ENCODE results near the gene TBC1D16.

The TBC1D16 gene

DNA sequence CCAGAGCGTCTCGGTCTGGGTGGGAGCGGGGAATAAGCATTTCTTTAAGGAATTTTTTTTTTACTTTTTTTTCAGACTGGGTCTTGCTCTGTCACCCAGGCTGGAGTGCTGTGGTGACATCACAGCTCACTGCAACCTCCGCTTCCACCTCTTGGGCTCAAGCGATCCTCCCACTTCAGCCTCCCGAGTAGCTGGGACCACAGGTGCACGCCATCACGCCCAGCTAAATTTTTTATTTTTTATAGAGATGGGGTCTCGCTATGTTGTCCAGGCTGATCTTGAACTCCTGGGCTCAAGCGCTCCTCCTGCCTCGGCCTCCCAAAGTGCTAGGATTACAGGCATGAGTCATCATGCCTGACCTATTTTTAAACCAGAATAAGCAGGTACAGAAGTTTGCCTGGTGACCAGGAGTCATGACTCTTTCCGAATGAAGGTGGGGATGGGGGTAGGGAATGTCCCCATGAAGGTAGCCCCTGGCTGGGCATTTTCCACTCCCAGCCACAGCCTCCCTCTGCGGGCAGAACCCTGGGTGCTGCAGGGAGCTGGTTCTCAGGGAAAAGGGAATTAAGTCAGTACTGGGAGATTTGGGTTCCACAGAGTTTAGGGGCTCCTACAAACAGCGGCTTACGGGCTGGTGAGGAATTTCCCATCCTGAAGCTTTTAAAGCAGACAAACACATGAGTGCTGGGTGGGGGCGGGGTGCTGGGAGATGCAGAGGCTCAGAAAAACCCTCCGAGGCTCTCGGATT is 48.3 kb downstream of the TBC1D16 start:
- no peak for DNase-seq

DNA sequence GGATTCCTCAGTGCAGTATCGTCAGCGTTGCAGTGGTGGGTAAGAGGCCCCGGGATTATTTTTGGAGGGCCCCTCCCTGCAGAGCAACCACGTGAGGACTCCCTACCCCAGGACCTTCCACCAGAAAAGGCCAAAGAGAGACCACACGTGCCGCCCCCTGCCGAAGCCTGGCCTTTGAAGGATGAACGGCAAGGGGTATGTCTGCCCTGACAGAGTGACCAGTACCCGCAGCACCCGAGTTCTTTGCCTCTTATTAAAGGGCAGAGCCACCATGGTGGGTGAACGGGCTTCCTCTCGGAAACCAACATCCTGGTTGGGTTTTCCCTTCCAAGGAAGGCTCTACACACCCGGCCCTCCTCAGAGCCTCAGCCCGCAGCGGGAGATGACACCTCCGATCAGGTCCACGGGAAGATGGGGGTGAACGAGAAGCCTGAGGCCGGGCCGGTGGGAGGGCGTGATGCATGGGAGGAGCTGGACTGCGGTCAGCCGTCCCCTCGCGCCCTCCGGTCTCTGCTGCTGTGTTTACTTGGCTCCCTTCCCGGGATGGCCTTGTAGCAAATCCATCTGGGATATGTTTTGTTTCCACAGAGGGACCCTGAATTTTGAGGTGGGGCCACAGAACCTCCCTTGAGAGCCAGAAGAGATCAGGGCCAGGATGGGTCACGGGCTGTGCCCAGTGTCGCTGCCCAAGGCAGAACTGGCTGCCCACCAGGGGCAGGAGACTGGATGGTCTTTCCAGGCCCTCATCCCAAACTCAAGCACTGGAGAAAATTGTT is 49.1 kb downstream of the TBC1D16 start:
- DNase-seq, result no peak

DNA sequence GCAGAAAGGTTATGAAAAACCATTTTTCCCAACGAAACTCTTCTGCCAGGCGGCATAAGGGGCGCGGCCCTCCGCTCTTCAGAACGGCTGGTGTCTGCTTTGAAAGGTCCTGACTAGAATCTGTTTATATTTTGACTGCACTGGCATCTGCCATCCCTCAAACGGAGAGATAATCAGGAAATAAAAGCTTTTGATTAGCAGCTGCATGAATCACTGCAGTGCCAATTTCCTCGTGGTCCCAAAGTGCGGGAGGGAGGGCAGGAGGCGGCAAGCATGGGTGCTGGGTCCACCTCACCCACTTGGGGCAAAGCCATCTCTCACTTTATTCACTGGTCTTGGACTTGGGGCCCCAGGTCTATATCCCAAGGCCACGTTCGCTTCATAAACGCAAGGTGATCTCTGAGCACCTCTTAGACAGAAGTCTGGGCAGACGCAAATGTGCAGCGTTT is 49.7 kb downstream of the TBC1D16 start:
- no peak for DNase-seq

DNA sequence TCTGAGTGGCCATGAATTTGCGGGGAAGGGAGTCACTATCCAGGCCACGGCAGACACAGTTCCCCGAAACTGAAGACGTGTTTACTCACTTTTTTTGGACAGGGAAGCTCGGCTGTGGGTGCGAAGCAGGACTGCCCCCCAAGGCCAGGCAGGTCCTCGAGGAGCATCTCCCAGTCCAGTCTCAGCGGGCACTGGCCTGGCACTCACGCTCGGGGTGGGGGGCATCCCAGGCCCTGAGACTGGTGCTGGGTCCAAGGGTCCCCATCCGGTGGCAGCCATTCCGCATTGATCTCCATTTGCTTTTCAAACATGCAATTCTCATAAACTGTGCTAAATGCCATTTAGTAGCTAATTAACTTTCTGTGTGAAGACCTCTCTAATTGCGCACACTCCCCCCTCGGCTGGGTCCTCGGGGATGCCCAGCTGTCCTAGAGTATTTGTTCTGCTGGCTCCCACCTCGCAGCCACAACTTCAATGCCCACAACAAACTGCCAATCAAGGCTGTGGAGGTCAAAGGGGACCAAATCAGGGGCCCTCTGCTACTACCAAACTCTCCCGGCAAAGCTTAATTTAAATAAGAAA is 50.2 kb downstream of the TBC1D16 start:
- DNase-seq, result no peak

DNA sequence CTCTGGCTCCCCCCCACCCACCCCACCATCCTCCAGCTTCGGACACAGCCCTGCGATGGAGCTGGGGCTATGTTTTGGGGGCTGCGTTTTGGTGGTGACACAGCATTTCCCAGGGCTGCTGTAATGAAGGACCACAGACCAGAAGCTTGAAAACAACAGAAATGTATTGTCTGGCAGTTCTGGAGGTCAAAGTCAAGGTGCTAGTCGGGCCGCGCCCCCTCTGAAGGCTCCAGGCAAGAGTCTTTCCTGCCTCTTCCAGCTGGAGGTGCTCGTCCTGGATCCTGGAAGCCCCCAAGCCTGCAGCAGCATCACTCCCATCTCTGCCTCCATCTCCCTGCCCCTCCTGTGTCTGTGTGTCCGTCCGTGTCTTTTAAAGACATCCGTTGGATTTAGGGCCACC is 50.8 kb downstream of the TBC1D16 start:
- no peak for DNase-seq

DNA sequence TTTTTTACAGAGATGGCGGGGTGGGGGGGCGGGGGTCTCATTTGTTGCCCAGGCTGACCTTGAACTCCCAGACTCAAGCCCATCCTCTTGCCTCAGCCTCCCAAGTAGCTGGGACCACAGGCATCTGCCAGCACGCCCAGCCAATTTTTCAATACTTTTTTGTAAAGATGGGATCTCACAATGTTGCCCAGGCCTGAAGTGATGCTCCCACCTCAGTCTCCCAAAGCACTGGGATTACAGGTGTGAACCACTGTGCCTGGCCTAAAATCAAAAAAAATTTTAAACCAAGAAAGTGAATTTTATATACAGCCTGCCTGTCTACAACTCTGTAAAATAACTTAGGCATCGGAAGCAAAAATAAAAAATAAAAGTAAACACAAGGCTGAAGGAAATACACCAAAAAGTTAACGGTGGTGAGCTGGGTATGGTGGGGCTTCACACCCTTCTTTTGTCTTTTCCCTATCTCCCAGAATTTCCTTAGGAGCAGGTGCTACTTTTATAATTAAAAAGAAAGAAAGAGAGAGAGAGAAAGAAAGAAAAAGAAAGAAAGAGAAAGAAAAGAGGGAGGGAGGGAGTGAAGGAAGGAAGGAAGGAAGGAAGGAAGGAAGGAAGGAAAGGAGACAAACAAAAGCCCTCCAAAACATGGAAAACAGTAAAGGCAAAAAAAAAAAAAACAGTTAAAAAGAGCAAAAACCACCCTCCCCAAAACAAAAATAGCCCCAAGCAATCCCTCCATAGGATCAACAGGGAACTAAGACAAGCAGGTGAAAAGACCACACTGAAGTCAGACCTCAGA is 51.4 kb downstream of the TBC1D16 start:
- DNase-seq, result no peak

DNA sequence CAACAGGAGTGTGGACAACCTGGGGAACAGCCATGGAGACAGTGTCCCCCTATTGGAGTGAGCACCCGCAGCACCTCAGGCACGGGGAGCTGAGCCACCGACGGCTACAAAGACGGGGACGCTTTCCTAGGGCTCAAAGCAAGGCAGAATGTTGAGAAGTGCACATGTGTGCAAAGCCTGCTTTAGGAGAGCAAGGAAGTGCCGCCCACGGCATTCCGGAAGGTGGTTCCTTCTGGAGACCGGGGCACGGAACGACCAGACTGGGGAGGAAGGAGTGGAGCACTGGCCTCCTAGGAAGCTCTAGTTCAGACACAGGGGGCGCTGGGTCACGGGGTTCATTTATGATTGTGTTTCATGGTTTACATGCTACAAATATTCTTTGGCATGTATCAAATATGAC is 52.2 kb downstream of the TBC1D16 start:
- DNase-seq, result no peak

DNA sequence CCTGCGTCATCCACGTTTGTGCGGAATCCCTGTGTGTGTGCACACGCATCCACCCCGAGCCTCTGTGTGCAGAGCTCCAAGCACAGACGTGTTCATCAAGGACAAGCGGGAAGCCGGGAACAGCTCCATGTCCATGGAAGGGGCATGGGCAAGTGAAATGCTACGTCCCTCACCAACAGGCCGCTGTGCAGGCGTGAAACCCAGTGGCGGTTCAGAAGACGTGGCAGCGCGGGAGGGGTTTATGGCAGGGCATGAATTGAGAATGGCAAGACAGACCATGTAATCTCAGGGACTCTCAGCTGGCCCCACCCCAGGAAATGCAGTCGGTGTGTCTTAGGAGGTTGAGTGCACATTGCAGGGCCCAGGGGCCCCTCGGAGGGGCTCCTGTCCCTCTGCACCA is 52.7 kb downstream of the TBC1D16 start:
- no peak for DNase-seq

DNA sequence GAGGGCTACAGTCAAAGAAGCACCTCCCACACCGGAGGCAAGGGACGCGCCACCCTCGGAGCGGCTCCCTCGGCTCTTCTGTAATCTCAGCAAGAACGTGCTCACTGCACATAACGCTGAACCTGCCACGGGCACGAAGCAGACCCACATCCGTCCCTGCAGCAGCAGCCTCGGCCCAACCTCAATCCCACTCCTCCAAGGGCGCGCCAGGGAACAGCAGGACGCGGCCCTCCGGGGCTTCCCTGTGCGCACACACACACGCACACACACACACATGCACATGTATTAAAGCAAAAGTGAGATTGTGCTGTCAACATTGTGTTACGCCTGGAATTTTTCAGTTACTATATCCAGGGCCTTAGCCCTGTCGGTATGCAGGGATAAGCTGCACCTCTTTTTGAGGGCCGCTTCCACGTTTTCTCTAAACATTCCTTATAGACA is 54.0 kb downstream of the TBC1D16 start:
- DNase-seq, result no peak

DNA sequence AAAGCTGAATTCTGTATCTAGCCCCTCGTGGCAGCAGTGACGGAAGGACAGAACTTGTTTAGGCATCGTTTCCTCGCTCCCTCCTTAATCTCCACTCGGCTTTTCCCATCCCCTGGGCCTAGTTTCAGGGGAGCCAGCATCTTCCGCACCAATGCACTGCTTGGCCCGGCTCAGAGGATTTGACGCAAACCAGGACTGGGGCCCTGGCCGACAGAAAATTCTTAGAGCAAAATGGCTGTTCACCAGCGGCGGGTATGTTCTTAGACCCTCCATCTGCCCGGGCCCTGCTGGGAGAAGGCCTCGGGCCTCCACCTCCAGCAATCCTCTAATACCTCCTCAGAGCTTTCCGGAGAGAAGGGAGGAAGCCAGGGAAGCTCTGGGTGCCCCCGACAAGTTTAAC is 54.6 kb downstream of the TBC1D16 start:
- no peak for DNase-seq

DNA sequence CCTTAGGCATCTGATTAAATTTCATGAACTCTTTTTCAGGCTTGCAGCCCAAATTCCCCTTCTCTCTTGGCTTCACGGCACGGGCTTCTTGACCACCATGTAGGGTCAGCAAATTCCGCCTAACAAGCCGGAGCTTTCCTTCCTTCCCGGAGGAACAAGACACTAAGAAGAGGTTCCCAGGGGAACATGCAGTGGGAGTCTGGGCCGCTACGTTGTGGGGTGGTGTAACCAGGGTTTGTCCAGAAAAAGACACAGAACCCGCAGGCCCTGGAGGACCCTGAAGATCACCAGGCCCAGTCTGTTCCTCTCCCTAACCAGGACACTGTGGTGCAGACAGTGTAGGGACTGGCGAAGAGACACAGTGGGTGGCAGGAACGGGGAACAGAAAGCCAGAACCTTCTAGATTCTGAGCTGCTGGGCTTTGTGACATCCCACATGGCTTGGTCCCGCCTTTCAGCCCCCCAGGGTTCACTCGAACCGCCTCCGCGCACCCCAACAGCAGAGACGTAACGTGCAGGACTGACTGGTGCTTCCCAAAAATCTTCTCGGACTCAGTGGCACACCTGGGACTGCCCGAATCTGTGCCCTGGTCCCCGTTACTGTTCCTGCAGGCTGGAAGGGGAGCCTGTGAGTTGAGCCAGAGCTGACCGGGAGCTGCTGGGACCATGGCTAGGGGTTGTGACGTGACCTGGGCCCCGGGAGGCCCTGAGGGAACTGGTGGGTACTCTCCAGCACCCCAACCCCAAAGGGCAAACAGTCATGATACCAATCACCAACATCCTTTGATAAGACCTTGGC is 55.2 kb downstream of the TBC1D16 start:
- DNase-seq, result no peak

DNA sequence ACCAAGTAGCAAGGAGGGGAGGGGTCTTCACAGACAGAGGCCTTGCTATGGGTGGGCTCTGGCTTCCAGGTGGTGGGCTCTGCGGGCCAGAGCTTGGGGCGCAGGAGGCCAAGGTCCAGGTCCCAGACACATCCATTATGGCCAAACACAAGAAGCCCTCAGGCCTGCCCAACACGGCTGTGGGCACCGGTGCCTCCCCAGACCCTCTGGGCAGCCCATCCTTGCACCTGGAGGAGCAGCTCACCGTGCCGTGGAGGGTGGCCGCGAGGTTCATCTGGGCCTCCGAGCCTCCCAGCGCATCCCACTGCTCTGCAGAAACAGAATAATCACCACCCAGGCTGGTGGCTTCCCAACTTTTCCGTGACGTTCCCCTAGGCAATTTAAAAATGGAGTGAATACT is 55.9 kb downstream of the TBC1D16 start:
- DNase-seq, result no peak

DNA sequence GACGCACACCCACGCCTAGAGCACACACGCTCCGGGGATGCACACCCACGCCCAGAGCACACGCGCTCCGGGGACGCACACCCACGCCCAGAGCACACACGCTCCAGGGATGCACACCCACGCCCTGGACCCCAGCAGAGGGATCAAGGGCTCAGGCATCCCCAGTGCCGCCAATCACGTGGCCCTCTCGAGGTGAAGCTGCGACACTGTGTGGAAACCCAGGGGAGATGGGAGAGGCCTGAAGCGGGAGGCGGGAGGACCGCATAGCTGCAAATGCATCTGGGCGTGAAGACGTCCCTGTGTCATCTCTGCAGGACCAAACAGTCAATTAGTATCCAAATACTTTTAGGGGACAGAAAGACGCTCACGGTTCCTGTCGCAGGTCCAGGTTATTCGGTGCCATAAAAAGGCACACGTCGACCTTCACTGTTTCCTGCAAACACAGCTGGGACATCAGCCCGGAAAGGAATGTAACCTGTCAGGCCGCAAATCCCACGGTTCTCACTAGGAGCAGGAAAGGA is 56.4 kb downstream of the TBC1D16 start:
- DNase-seq, result no peak

DNA sequence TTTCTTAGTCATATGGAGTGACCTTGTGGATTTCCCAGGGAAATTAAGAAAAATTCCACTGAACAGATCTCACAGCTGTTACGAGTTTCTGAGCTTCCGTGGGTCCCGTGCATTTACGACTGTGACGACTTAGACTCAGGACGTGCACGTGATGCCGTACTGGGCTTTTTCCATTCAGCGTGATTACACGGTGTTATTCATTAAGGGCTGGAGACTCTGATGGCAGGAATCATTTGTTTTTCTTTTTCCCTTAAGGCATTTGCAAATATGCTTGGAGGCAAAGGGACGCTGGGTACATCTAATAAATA is 57.2 kb downstream of the TBC1D16 start:
- DNase-seq, result no peak

DNA sequence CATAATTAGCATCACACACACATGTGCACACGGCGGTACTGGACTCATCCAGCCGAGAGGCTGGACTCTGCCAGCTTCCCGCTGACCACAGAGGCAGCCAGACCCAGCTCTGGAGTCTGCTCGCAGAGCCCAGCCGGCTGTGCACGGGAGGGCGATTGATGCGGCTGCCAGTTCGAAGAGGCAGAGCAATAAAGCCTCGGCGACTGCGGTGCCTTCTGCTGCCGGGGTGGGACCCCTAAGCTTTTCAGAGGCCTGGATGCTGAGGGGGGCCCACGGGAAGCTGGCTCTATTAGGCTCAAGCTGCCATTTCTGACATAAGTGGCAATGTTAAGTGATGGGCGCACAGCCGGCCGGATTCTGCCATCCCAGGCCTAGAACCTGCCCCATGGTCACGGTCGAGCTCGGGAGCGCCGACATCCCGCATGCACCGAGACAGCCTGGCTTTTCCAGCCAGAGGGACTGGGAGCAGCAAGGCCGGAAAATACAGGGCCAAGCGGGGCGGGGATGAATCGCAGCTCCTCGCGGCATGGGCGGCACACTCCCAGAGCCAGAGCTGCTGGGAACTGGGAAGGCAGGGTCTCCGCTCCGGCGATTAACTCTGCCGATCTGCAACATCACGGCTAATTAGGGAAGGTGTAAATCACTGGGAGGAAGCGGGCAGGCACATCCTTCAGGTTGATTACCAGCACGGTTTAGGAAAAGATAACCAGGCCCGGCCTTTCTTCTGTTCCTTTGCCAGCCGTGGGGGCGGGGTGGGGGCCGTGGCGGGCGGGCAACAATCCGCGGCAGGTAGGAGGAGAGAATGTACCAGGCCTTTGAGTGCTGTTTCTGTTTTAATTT is 57.7 kb downstream of the TBC1D16 start:
- DNase-seq, result no peak

DNA sequence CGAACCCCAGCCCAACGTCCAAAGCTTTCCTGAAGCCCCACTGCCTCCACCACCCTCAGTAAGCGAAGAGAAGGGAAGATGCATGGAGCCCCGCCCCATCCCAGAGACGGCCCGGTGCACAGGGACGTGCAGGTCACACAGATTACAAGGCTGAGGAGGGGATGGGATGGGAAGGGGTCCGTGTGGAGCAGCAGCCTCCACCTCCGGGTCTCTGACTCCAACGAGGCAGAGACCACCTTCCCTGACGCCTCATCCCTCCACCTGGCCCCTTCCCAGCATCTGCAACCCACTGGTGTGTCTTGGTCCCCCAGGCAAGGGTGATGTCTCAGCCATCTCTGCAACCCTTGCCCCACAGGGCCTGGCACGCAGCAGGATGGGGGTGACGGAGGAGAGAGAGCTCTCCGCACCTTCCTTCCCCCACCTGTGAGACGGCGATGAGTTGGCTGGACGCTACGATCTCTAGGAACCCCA is 58.5 kb downstream of the TBC1D16 start:
- no peak for DNase-seq

DNA sequence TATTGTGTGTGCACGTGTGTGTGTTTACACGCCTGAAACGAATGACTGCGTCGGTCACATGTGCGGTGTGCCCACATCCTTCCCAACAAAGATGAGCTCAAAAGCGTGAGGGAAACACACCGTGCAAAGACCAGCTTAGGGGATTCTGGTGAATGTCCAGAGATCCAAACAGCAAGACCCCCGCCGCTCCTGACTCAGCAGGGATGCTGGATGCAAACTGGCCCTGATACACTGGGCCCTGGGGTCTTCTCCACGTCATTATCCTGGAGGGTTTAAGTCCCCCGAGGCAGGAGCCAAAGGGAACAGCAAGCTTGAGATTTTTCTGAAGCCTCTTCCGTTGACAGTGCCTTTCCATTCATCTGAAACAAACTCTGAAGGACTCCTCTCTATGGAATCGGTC is 59.2 kb downstream of the TBC1D16 start:
- no peak for DNase-seq

DNA sequence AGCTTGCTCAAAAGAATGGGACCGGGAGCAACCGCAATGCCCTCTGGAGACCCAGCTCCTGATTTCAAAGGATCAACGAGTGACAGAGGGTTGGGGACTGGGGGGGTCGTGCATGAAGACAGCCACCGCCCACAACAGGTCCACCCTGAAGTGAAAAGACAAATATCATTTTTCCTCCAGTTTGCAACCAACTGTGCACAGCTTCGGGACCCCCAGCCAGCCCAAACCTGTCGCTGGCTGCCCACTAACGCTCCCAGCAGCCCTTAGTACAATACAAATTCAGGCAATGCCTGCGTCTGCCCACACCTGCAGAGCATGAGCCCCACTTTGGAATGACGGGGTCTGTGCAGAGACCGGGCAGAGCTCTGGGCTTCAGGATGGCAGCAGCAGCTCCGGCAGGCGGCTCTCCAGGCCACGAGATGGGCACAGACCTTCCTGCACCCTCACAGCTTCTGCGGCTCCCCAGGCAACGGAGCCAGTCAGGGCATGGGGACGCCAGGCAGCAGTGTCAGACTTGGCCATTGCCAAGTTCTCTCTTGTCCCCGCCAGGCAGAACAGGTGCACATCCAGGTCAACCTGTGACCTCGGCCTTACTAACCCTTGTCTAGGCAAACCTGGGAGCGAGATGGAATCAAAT is 60.1 kb downstream of the TBC1D16 start:
- DNase-seq, result no peak

DNA sequence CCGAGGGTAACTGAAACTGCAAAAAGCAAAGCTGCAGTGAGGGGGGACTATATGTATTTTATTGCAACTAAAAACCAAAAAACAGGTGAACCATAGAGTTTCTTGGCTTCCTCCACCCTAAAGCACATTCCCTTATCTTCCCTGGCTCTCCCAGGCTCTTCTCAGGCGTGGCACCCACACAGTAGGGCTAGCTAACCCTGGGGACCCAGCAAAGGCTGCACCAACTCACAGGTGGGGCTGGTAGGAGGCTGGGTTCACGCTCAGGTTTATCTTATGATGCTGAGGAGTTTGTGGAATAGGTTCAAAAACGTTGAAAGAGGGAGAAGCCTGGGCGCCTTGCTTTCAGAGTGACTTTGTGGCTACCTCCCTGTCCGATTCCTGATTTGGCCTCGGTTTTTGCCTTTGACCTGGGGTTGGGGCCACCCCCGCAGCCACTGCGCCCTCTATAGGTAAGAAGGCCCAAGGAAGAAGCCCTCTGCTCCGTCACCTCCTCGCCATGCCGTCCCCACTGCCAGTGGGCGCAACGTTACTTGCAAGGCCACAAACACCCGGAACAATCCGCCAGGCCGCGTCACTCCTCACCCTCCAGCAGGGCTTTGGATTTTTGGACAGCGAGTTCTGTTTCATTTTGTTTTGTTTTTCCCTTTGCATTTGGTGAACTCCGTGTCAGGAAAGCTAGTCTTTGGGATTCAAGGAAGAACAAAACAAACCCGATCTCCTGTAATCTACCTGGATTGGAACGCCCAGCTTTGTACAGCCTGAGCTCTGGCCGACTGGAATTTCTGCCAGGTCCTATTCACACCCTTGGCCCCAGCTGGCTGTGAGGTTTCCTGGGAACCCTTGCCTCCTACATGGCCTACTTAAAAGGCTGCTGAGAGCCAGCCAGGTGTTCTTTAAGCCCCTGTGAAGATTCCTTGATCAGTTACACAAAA is 60.8 kb downstream of the TBC1D16 start:
- DNase-seq, result no peak

DNA sequence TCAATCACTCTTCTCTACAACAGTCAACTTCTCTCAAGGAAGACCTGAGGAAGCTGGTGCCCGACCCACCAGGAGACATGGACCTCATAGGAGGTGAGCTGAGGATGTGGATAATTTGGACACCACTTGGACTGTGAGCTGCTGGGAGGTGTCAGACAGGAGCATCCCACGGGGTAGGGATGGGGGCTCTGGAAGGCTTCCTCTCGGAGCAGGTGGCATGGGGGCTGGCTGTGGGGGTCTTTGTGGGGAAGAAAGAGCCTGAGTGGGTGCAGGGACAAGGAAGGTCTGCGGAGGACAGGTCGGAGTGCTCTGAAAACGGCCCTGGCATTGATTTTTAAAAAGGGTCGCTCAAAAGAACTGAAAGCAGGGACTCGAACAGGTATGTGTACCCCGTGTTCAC is 64.0 kb downstream of the TBC1D16 start:
- no peak for DNase-seq

All from MV-4-11 (cell line).